Dedifferentiated amniotic fluid mesenchymal stem cell (primary cell): Measurements from ENCODE around the gene CBFB.
A peak's percentile ranks its signal among the peaks of the same experiment; 100 is the strongest.
"Not testable (repeated sequence)": the region's sequence is repeated elsewhere in the genome, so short reads cannot be mapped to it uniquely, and the experiment has no call there.

Experiments
- DNase-seq: peaks from one replicate; pipeline ENCODE4 v3.0.0-alpha.2; 2016; ENCODE audit errors: extremely low spot score

CBFB gene

GRCh38 chr16:67028696-67029253 lies at the start of gene CBFB:
TSS of gene CBFB (plus strand) at chr16:67029149. CDS start at chr16:67029408, 259 bp downstream.
- peak; percentile 82 for DNase-seq

GRCh38 chr16:66983033-66983432 lies 45.9 kb upstream of the CBFB start:
- no peak for DNase-seq

- no peak for DNase-seq
These were observed 44.0 kb upstream of the CBFB start for GRCh38 chr16:66984892-66985311.

- DNase-seq = no peak
These were observed 42.4 kb upstream of the CBFB start for GRCh38 chr16:66986559-66986958.

- no peak for DNase-seq
These were observed 40.7 kb upstream of the CBFB start, which contains the start of gene CES4A for GRCh38 chr16:66988197-66988788. TSS of gene CES4A (plus strand) at chr16:66988589. CDS start at chr16:66988773, 184 bp downstream.

GRCh38 chr16:66991545-66992077 lies 37.3 kb upstream of the CBFB start:
- DNase-seq = no peak

- DNase-seq = not testable (repeated sequence)
These were observed 35.4 kb upstream of the CBFB start for GRCh38 chr16:66993558-66993957.

GRCh38 chr16:66996324-66996982 lies 32.5 kb upstream of the CBFB start:
- DNase-seq = peak; percentile 33

GRCh38 chr16:66996983-66997358 lies 32.0 kb upstream of the CBFB start:
- no peak for DNase-seq

- DNase-seq = no peak
These were observed 28.3 kb upstream of the CBFB start for GRCh38 chr16:67000384-67001351.

GRCh38 chr16:67001726-67002125 lies 27.2 kb upstream of the CBFB start:
- no peak for DNase-seq

- no peak for DNase-seq
These were observed 21.9 kb upstream of the CBFB start for GRCh38 chr16:67006930-67007658.

GRCh38 chr16:67009158-67009557 lies 19.8 kb upstream of the CBFB start:
- DNase-seq = no peak

- no peak for DNase-seq
These were observed 17.7 kb upstream of the CBFB start for GRCh38 chr16:67011274-67011673.

GRCh38 chr16:67013233-67013822 lies 15.6 kb upstream of the CBFB start:
- no peak for DNase-seq

GRCh38 chr16:67013823-67014633 lies 14.9 kb upstream of the CBFB start:
- DNase-seq = peak; percentile 51

GRCh38 chr16:67014634-67015312 lies 14.2 kb upstream of the CBFB start:
- DNase-seq = no peak

- no peak for DNase-seq
These were observed 13.6 kb upstream of the CBFB start for GRCh38 chr16:67015313-67015731.

- DNase-seq = no peak
These were observed 12.8 kb upstream of the CBFB start for GRCh38 chr16:67016143-67016542.
